ENCODE results near the gene TAC3.
"Not testable (repeated sequence)": the region's sequence is repeated elsewhere in the genome, so short reads cannot be mapped to it uniquely, and the experiment has no call there.

Gene TAC3

DNA sequence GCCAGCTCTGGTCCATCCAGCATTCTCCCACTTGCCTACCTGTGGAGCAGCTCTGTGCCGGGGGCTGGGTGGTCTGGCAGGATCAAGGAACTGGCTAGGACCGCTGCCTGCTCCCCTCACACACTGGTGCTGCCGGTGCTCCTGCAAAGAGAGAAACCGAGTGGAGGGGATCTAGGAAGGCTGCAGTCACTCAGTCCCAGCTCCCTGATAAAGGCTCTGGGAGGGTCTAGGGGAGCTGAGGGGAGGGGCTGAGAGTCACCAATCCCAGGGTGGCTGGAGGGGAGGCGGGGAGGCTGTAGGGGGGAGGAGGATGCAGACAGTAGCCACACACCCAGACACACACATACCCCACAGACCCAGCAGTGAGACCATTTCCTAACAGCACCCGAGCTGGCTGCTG lies at the start of gene TAC3:
TSS of gene TAC3 (minus strand) at position 182 of the 400 bp plus-strand sequence. CDS start 732 bp downstream, outside the sequence.
- no peak for DNase-seq

- DNase-seq = no peak
These were observed 47.8 kb upstream of the TAC3 start for GRCh38 chr12:57063991-57064685.

GRCh38 chr12:57058454-57058853 lies 42.1 kb upstream of the TAC3 start:
- DNase-seq = no peak

GRCh38 chr12:57057067-57057751 lies 40.9 kb upstream of the TAC3 start:
- DNase-seq = no peak

DNA sequence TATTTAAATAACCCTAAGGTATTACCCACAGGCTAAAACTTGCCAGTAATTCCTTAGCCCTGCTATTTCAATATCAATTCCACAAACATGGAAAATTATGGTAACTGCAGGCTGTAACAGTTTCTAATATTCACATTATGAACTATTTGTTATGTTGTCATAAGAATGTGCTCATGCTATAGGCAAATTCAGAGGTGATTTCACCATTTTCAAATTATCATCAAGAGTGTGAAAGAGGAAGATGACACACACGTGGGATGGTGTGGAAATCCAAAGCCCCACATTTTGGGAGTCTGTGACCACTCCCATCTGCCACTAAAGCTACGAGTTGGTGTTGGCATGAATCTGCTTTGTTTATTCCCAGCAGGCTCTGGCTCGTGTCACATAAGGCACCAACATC lies 39.5 kb upstream of the TAC3 start:
- no peak for DNase-seq

GRCh38 chr12:57053901-57054300 lies 37.6 kb upstream of the TAC3 start:
- DNase-seq = not testable (repeated sequence)

- DNase-seq = not testable (repeated sequence)
These were observed 36.8 kb upstream of the TAC3 start for GRCh38 chr12:57053146-57053545.

DNA sequence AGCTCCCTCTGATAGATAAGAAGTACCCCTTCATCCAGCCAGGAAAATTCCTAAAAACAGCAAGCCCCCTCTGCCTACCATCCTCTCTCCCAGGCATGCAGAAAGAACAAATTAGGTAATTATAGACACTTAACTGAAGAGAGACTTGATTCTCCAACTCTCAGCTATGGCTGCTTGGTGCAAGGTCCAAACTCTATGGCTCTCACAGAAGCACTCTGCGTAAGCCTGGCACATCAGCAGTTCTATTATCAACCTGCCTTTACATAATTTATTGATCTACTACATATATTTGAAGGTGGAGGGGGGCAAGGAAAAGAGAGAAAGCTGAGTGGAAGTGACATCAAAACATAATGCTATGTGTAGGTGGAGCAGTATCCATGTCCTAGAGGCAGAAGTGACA lies 34.7 kb upstream of the TAC3 start:
- DNase-seq = no peak

- DNase-seq = no peak
These were observed 33.6 kb upstream of the TAC3 start, which contains the start of gene MYO1A for GRCh38 chr12:57049890-57050289. MYO1A (minus strand) TSS chr12:57050129; CDS start chr12:57048323, 1,806 bp downstream.

GRCh38 chr12:57049119-57049446 lies 32.8 kb upstream of the TAC3 start:
- no peak for DNase-seq

- no peak for DNase-seq
These were observed 32.2 kb upstream of the TAC3 start for GRCh38 chr12:57048423-57049118.

DNA sequence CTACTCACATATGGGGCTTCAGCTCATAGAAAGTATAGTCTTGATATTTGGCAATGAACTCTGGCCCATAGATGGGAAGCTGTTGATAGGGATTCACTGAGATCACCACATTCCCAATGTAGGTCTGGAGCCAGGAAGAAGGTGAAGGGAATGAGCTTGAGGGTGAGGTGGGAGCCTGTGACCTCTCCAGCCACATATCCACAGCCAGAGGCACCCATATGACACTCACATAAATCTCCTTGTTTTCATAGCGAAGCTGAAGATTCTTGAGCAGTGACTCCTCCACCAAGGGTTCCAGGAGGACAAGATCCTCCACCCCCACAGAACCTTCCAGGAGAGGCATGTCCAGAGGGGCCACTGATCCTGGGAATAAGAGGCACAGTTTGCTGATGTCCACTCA lies 31.7 kb upstream of the TAC3 start:
- no peak for DNase-seq

GRCh38 chr12:57046947-57047890 lies 30.9 kb upstream of the TAC3 start:
- DNase-seq = no peak

- DNase-seq = no peak
These were observed 29.9 kb upstream of the TAC3 start for GRCh38 chr12:57046086-57046791.

DNA sequence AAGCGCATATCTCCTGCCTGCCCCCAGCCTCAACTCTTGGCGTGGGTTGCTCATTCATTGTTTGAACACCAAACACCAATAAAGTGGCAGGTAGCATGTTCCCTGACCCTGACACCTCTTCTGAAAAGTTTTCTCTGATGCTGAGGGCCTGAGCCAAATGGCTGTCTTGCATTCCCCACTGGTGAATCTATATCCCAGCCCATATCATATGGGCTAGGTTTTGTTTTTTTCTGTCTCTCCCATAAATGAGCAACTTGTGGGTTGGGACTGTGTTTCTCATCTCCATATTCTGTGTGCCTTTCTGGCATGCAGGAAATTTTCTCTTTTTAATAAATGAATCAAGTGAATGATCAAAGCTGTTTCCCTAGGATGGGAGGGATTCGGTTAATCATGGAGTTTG lies 28.6 kb upstream of the TAC3 start:
- no peak for DNase-seq

DNA sequence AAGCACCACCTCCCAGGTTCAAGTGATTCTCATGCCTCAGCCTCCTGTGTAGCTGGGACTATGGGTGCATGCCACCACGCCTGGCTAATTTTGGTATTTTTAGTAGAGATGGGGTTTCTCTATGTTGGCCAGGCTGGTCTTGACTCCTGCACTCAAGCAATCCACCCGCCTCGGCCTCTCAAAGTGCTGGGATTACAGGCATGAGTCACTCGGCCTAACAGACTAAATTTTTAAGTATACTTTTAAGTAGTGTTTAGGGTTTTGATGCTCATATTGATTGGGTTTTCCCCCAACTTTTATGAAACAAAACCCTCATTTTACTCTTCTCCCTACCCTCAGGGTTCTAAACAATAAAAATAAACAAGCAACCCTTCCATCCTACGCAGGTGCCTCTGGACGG lies 28.1 kb upstream of the TAC3 start:
- DNase-seq = no peak

DNA sequence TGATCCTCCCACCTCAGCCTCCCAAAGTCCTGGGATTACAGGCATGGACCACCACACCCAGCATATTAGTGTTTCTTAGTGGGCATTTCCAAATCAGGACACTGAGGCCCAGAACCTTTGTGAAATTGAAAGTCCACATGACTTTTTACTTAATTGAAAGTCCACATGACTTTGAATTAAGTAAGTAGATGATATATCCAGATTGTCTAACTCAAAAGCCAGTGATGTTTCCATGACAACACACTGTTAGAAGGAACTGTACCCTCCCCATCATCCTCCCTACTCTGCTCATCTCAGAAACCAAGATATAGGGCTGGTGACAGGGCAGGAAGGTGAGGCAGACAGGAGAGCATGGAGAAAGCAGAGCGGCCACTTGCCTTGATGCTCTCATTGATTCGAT lies 26.4 kb upstream of the TAC3 start:
- DNase-seq = no peak

DNA sequence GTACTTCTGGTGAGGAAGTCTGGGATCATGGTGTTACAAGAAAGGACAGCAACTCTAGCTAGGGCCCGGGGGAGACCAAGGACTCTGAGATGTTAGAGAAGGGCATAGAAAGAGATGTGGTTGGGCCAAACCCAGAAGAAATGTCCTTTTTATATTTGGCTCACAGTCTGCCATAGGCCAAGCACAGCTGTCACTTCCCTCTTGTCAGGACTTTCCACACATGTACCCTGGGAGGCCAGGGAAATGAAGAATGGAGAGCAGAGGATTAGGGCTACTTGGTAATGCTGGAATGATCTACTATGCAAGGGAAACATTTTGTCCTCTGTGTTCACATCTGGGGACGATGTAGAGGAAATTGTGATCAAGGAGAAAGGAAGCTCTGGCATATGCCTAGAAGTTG lies 24.4 kb upstream of the TAC3 start:
- DNase-seq = no peak

GRCh38 chr12:57040211-57040610 lies 23.9 kb upstream of the TAC3 start:
- no peak for DNase-seq

DNA sequence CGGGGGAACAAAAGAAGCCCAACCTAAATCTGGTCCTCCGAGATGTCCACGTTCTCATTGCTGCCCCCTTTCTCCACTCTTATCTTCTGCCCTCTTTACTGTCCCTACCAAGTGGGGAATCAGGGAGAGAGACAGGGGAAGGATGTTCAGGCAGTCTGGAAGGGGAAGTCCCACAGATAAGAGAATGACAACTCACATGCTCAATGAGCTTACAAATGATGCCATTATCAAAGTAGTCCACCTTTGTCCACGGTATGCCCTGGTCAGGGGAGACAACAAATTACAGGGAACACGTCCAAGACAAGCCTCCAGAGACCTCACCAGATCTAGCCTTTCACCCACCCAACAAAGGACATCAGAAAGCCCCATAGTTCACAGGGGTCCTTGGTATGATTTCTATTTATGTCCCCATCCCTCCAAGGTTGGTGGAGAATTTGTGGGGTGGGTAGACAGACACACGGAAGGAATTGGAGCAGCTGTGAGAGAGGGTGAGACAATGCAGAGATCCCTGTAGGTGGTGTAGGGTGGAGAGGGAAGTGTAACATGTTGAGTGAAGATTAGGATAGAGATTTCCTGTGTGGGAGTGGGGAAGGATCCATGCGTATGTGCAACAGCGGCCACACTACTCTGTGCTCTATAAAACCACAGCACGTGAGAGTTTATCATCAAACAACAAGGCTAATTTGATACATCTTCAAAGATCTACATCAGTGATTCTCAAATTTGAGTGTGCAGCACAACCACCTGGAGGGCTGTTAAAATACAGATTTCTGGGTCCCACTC lies 22.9 kb upstream of the TAC3 start:
- no peak for DNase-seq

DNA sequence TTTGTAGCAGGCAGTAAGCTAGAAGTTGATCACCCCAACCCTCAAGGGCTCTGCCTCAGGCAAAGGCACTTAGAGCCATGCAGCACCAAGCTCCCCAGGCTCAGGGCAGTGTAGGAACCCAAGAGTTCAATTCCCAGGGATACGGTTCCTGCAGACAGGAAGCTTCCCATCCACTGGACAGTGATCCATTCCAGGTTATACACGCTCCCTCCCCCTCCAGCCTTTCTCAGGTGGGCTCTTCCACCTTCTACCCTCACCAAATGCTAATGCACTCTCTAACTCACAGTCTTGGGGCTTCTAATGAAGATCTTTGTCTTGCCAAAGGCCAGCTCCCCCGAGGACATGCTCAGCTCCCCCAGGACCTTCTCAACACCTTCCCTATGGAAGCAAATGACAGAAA lies 20.9 kb upstream of the TAC3 start:
- DNase-seq = no peak
